Measurements from ENCODE around the gene CRB3. TPM values are rescaled to one million over a fixed set of nuclear protein-coding genes. Genes with fewer than 3 reads are reported as not detected.

Gene CRB3
- total RNA-seq, 1 donor from 2014 or later: not detected

DNA sequence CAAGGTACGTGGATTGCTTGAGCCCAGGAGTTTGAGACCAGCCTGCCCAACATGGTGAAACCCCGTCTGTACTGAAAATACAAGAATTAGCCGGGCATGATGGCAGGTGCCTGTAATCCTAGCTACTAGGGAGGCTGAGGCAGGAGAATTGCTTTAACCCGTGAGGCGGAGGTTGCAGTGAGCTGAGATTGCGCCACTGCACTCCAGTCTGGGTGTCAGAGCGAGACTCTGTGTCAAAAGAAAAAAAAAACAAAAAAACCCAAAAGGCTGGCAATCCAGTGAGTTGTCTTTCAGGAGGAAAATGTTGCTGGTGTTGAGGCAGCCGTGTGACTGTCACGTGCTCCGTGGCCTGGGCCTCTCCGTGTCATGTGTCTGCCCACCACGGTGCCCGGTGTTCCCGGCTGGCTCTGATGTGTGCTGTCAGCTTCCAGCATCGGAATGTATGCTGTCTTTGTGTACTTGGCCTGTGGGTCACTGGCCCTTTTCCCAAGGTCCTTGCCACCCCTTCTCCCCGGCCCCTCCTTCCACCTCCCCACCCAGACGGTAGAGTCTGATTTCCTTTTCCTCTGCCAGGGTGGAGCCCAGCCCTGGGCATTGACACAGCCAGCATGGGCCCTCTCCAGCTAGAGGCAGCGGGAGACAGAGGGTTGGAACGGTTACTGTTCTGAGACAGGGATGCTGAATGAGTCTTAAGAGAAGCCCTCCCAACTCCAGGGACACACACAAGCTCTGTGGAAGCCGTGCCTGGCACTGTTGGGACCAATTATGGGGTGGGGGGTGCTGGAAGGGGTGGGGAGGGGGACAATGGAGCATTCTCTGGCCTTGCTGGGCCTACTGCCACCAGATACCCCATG is 45.3 kb downstream of the CRB3 start:
- H3K36me3 Mint-ChIP-seq (ENCODE audit: low read depth): no peaks in the 10 kb centered on the region

GRCh38 chr19:6510618-6511017 is 46.5 kb downstream of the CRB3 start:
- H3K9me3 Mint-ChIP-seq: no peaks in the 10 kb centered on the region
- no peak overlapping the region for H3K4me3 Mint-ChIP-seq
- H3K27ac Mint-ChIP-seq (ENCODE audit: unreplicated experiment): no peak overlapping the region
- TF ChIP-seq, protein P1, sequence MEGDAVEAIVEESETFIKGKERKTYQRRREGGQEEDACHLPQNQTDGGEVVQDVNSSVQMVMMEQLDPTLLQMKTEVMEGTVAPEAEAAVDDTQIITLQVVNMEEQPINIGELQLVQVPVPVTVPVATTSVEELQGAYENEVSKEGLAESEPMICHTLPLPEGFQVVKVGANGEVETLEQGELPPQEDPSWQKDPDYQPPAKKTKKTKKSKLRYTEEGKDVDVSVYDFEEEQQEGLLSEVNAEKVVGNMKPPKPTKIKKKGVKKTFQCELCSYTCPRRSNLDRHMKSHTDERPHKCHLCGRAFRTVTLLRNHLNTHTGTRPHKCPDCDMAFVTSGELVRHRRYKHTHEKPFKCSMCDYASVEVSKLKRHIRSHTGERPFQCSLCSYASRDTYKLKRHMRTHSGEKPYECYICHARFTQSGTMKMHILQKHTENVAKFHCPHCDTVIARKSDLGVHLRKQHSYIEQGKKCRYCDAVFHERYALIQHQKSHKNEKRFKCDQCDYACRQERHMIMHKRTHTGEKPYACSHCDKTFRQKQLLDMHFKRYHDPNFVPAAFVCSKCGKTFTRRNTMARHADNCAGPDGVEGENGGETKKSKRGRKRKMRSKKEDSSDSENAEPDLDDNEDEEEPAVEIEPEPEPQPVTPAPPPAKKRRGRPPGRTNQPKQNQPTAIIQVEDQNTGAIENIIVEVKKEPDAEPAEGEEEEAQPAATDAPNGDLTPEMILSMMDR (conservative IDR thresholded peaks at IDR 0.05): no peak
- no peaks in the 10 kb centered on the region for H3K36me3 Mint-ChIP-seq (ENCODE audit: low read depth)
- H3K27me3 Mint-ChIP-seq (ENCODE audit: low read depth): no peaks in the 10 kb centered on the region
- DNase-seq (ENCODE audit: low read depth, low spot score): no peak
- peaks cover 8% of the 10 kb centered on the region for H3K4me1 Mint-ChIP-seq

More for the DNA sequence above, 45.3 kb downstream of the CRB3 start:
- no peak for DNase-seq (ENCODE audit: low read depth, low spot score)
- Mint-ChIP-seq H3K9me3 (no peaks in the 10 kb centered on the region), H3K4me1 (peaks cover 12% of the 10 kb centered on the region), H3K4me3 (no peak overlapping the region), H3K27ac (ENCODE audit: unreplicated experiment) (no peak overlapping the region), H3K27me3 (ENCODE audit: low read depth) (no peaks in the 10 kb centered on the region)
- TF ChIP-seq, protein P1 (conservative IDR thresholded peaks at IDR 0.05): no peak

GRCh38 chr19:6514089-6514488 is 50.0 kb downstream of the CRB3 start:
- Mint-ChIP-seq H3K27me3 (ENCODE audit: low read depth) (peaks cover 4% of the 10 kb centered on the region), H3K9me3 (no peaks in the 10 kb centered on the region), H3K27ac (ENCODE audit: unreplicated experiment) (no peak overlapping the region), H3K4me1 (peaks cover 31% of the 10 kb centered on the region), H3K36me3 (ENCODE audit: low read depth) (no peaks in the 10 kb centered on the region), H3K4me3 (no peak overlapping the region)
- no peak for DNase-seq (ENCODE audit: low read depth, low spot score)
- TF ChIP-seq, protein P1 (conservative IDR thresholded peaks at IDR 0.05): no peak

DNA sequence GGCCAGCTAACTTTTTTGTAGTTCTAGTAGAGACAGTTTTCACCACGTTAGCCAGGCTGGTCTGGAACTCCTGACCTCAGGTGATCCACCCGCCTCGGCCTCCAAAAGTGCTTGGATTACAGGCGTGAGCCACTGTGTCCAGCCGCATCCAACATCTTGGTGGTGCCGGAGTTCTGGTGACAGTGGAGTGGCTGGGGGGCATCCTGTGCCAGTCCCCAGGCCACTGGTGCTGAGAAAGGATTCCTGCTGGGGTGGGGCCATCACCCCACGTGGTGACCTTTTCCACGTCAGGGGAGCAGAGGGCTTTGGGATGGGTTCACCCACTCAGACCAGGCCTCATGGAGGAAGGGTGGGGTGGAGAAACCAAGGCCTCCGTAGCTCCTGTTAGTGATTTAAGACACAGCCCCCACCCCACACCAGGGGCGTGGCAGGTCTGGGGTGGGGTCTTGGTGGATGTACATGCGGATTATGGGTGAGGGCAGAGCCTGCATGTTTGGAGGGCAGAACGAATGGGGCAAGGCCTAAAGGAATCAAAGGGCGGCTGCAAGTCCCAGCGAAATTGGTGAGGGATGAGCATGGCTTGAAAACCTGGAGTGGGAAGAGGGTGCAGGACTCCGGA is 51.0 kb downstream of the CRB3 start:
- no peak overlapping the region for H3K27ac Mint-ChIP-seq (ENCODE audit: unreplicated experiment)
- H3K27me3 Mint-ChIP-seq (ENCODE audit: low read depth): peaks cover 4% of the 10 kb centered on the region
- no peaks in the 10 kb centered on the region for H3K36me3 Mint-ChIP-seq (ENCODE audit: low read depth)

DNA sequence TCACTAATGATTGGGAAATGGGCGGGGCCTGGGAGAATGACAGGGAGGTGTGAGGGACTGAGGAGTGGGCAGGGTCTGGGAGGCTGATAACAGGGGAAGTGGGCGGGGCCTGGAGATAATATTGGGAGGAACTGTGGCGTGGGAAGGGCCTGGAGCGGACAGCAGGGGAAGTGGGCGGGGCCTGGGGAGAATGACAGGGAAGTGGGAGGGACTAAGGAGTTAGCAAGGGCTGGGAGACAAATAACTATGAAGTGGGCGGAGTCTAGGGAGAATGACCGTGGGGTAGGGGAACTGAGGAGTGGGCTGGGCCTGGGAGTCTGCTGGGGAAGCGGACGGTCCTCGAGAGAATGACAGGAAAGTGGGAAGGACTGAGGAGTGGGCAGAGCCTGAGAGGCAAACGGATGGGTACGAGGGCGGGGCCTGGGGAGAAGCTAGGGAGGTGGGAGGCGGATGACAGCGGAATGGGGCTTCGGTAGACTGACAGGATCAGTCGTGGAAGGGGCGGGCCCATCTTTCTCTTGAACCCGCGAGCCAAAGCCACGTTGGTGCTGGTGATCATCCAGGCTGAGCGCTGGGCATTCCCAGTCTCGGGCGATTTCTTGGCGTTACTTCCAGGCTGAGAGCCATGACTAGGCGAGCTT is 52.1 kb downstream of the CRB3 start:
- H3K27me3 Mint-ChIP-seq (ENCODE audit: low read depth): peaks cover 4% of the 10 kb centered on the region
- H3K9me3 Mint-ChIP-seq: no peaks in the 10 kb centered on the region
- H3K27ac Mint-ChIP-seq (ENCODE audit: unreplicated experiment): peak overlapping the region; percentile 47
- peak overlapping the region; percentile 90 for H3K4me3 Mint-ChIP-seq
- peak; percentile 95 for DNase-seq (ENCODE audit: low read depth, low spot score)
- H3K36me3 Mint-ChIP-seq (ENCODE audit: low read depth): no peaks in the 10 kb centered on the region
- H3K4me1 Mint-ChIP-seq: peaks cover 23% of the 10 kb centered on the region
- TF ChIP-seq, protein P1 (conservative IDR thresholded peaks at IDR 0.05): no peak

More for the DNA sequence above, 51.0 kb downstream of the CRB3 start:
- no peak overlapping the region for H3K4me3 Mint-ChIP-seq
- H3K9me3 Mint-ChIP-seq: no peaks in the 10 kb centered on the region
- TF ChIP-seq, protein P1 (conservative IDR thresholded peaks at IDR 0.05): no peak
- DNase-seq (ENCODE audit: low read depth, low spot score): no peak
- peaks cover 23% of the 10 kb centered on the region for H3K4me1 Mint-ChIP-seq

Small RNAs within 50 kb of the gene (microRNA-seq; reads per million reads assigned to microRNA genes)
- gene MIR3940: 76.4 reads per million, percentile 57 among the genes with 10 or more reads in this experiment

Other genes starting within 250 kb of the CRB3 start
- gene MLLT1, start 184.3 kb upstream of the CRB3 start, total RNA-seq: 86.4 and 96.5 TPM in 2 replicates
- gene ACER1, start 130.7 kb upstream of the CRB3 start, total RNA-seq: not detected in 2 replicates
- 86.3 and 93.0 TPM in 2 replicates for gene CLPP, start 102.7 kb upstream of the CRB3 start, total RNA-seq
- gene ALKBH7, start 91.5 kb upstream of the CRB3 start, total RNA-seq: 66.4 and 68.8 TPM in 2 replicates
- 4.1 and 4.4 TPM in 2 replicates for gene PSPN, start 88.3 kb upstream of the CRB3 start, total RNA-seq
- gene GTF2F1, start 71.1 kb upstream of the CRB3 start, total RNA-seq: 65.9 and 70.3 TPM in 2 replicates
- gene KHSRP, start 39.5 kb upstream of the CRB3 start, total RNA-seq: 678 and 690 TPM in 2 replicates
- 1.2 and 1.6 TPM in 2 replicates for gene SLC25A41, start 30.5 kb upstream of the CRB3 start, total RNA-seq
- gene SLC25A23, start 4.5 kb upstream of the CRB3 start, total RNA-seq: 72.2 and 73.2 TPM in 2 replicates
- not detected in 2 replicates for gene DENND1C, start 17.5 kb downstream of the CRB3 start, total RNA-seq
- 27.7 and 39.9 TPM in 2 replicates for gene TUBB4A, start 38.0 kb downstream of the CRB3 start, total RNA-seq
- gene TNFSF9, start 66.8 kb downstream of the CRB3 start, total RNA-seq: 1.3 and 1.4 TPM in 2 replicates
- 0.41 TPM in 1 of 2 replicates, not detected in the other for gene CD70, start 126.9 kb downstream of the CRB3 start, total RNA-seq
- gene TNFSF14, start 205.9 kb downstream of the CRB3 start, total RNA-seq: not detected in 2 replicates

Data from neural crest cell (in vitro differentiated cells).